Cardiac fibroblast (primary cell): ENCODE measurements around the gene BCL2.

ENCODE experiments used
- DNase-seq, 2 donors: peaks; one replicate each; pipeline versions ENCODE4 v3.0.0 to v3.0.0-alpha.2; 2010; ENCODE audit warnings: low read depth in 2 of 2
- H3K4me3 ChIP-seq, 2 donors: replicated peaks in 1 of 2; 1 replicate in 1 of 2; 2 replicates in 1 of 2; pipeline ENCODE4 v1.5.1; 2011; ENCODE audit warnings: low read depth in 2 of 2, low read length in 2 of 2, mild to moderate bottlenecking in 2 of 2, moderate library complexity in 1 of 2
- TF ChIP-seq, protein P1 (sequence below): IDR thresholded peaks from one replicate; pipeline ENCODE4 v1.5.1; 2011; ENCODE audit warnings: low read depth, mild to moderate bottlenecking, low read length, inconsistent platforms

The BCL2 gene

DNA sequence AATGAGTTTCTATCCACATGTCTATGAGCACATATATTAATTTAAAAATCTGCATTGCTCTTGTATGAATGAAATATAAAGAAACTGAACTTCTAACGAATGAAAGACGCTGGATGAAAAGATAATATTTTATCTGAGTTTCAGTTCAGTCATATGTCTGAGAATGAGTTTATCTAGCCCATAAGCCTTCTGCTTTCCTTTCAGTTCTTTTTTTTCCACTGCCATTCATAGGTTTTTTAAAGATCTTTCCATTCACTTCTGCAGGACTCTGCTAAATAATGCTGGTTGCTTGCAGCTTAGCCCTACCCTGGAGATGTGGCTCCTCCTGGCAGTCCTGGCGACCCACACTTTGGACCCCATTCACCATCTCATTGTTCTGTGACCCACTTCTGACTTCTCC is 109.0 kb downstream of the BCL2 start:
- DNase-seq = no peak
- TF ChIP-seq, protein P1, sequence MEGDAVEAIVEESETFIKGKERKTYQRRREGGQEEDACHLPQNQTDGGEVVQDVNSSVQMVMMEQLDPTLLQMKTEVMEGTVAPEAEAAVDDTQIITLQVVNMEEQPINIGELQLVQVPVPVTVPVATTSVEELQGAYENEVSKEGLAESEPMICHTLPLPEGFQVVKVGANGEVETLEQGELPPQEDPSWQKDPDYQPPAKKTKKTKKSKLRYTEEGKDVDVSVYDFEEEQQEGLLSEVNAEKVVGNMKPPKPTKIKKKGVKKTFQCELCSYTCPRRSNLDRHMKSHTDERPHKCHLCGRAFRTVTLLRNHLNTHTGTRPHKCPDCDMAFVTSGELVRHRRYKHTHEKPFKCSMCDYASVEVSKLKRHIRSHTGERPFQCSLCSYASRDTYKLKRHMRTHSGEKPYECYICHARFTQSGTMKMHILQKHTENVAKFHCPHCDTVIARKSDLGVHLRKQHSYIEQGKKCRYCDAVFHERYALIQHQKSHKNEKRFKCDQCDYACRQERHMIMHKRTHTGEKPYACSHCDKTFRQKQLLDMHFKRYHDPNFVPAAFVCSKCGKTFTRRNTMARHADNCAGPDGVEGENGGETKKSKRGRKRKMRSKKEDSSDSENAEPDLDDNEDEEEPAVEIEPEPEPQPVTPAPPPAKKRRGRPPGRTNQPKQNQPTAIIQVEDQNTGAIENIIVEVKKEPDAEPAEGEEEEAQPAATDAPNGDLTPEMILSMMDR = no peak

DNA sequence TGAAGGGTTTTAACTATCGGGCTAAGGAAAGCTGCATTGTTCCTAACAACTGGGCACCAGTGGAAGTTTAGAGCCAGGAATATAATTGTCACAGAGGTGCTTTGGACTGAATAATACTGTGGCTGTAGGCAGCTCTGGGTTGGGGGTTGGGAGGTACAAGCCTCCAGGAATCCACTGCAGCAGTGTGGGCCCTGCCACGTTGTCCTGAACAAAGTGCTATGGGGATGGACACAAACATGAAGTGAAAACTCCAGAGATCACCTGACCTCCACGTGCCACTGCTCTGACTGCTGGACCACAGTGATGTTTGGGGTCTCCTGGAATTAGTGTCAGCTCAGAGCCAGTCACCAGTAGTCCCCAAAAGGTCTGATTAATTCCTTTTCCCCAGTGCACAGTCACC is 110.9 kb downstream of the BCL2 start:
- H3K4me3 ChIP-seq = no peak overlapping the region
- no peak for DNase-seq
- TF ChIP-seq, protein P1 = no peak

More for the DNA sequence above, 109.0 kb downstream of the BCL2 start:
- H3K4me3 ChIP-seq = no peak overlapping the region

DNA sequence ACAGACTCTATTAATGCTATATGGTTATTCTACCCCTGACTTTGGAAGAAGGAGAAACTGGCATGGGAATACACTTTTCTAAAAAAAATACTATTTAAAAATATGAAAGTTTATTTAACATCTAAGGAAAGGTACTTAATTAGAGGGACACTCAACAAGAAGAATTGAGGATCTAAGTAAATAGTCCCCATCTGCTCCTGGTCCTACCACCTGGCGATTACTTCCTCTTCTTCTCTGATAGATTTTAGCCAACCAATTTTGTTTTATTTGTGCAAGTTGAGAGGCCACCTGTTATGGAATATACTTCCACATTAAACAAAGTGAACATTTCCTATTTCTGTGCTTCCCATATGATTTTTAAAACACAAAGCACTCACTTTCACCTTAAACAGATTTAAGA is 111.7 kb downstream of the BCL2 start:
- no peak overlapping the region for H3K4me3 ChIP-seq
- DNase-seq = no peak
- TF ChIP-seq, protein P1 = no peak

DNA sequence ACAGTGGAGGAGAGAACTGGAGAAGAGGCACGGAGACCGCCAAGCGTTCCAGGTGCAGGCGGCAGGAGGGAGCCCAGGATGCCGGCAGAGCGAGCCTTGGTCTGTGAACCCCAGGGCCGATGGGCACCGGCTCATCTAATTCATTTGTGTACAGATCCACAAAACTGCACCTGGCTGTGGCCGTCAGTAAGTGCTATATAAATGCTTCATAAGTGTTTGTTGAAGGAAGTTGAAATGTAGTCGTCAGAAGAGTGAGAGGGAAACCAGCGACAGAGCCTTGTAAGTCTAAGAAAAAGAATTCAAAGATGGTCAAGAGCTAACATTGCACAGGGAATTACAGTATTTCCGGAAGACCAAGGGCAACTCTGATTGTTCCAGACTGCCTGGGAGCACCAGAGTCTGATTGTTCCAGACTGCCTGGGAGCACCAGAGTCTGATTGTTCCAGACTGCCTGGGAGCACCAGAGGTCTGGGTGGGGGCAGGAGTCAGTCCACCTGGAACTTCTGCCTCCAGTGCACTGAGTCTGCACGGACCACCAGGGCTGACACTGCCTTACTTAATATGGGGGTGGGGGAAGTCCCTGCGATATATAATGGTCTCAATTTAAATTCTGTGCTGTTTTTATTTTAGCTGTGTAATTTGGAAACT is 112.3 kb downstream of the BCL2 start:
- H3K4me3 ChIP-seq = no peak overlapping the region
- DNase-seq = no peak
- TF ChIP-seq, protein P1 = no peak

DNA sequence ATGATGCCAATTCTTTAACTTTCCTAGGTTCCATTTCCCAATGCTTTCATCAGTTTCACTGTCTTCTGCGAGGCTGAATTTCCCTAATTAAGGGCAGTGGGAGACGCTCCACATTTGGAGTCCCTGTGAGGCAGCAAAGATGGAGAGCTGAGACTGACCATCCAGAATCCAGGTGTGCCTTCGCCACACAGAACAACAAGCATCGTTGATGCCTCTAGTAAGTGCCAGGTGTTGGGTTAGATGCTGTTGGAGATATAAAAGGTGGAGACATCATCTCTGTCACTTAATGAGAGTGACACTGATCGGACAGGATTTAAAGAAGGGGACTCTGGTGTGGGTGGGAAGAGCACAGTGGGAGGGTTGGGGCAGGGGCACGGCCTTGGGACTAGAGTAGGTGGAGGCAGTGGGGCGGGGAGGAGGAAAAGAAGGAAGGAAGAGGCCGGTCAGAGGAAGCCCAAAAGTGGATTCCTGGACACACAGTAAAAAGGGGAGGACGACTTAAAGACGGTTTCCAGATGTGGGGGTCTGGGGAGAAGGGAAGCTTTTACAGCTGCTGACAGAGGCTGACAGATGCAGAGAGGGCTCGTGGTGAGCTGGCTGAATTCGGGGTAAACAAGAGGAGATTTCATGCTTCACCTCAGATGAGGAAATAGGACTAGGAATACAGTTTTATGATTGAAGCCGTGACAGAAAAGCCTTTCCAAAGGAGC is 113.0 kb downstream of the BCL2 start:
- no peak overlapping the region for H3K4me3 ChIP-seq
- DNase-seq = no peak
- TF ChIP-seq, protein P1 = no peak

DNA sequence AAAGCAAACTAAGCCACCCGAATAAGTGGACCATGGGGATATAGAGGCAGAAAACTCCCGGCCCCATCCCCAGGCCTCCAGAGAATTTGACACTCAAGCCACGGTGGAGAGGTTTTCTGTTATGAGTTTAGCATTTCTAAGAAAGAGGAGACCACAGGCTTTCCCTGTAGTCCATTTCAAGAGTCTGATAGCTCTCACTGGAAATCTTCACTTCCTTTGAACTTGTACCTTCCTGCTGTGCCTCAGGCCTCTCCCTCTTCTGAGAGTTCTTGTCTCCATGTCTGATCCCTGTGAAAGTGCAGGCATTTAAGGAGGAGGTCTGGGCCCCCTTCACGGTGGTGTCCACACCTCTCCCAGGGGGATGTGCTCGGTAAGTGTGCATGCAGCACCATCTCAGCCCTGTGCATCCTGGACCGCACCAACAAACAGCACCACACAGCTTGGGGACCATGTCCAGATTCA is 113.7 kb downstream of the BCL2 start:
- H3K4me3 ChIP-seq = no peak overlapping the region
- DNase-seq = no peak
- TF ChIP-seq, protein P1 = no peak
